ENCODE measurements around the gene ATP1B1.

- no peak for TF ChIP-seq JUND (IDR thresholded peaks at IDR 0.05; ENCODE audit: low read length)
- TF ChIP-seq TBP (IDR thresholded peaks at IDR 0.05; ENCODE audit: low read depth, low read length), result no peak
Measured at GRCh38 chr1:169064103-169064502, 42.4 kb upstream of the ATP1B1 start.

Data from H1 (cell line).